Neural progenitor cell (in vitro differentiated cells): ENCODE results near the gene HAUS8.

Experiments used
- EZH2 ChIP-seq: fragments of 200-600 bp; sonication (generic); IDR thresholded peaks from 2 replicates; pipeline ENCODE4 v1.6.1; 2017; ENCODE audit warnings: antibody characterized with exemption, mild to moderate bottlenecking, moderate library complexity
- EZH2phosphoT487 ChIP-seq: fragments of 200-600 bp; sonication (generic); IDR thresholded peaks from 2 replicates; pipeline ENCODE4 v1.6.1; 2017; ENCODE audit warnings: antibody characterized with exemption
- TF ChIP-seq, protein P1 (sequence below): fragments of 200-600 bp; sonication (generic); IDR thresholded peaks from 2 replicates; pipeline ENCODE4 v1.5.1; 2017; ENCODE audit warnings: antibody characterized with exemption, mild to moderate bottlenecking

- TF ChIP-seq, protein P1, sequence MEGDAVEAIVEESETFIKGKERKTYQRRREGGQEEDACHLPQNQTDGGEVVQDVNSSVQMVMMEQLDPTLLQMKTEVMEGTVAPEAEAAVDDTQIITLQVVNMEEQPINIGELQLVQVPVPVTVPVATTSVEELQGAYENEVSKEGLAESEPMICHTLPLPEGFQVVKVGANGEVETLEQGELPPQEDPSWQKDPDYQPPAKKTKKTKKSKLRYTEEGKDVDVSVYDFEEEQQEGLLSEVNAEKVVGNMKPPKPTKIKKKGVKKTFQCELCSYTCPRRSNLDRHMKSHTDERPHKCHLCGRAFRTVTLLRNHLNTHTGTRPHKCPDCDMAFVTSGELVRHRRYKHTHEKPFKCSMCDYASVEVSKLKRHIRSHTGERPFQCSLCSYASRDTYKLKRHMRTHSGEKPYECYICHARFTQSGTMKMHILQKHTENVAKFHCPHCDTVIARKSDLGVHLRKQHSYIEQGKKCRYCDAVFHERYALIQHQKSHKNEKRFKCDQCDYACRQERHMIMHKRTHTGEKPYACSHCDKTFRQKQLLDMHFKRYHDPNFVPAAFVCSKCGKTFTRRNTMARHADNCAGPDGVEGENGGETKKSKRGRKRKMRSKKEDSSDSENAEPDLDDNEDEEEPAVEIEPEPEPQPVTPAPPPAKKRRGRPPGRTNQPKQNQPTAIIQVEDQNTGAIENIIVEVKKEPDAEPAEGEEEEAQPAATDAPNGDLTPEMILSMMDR, result no peak
- no peak for TF ChIP-seq EZH2phosphoT487
- TF ChIP-seq EZH2, result no peak
These were observed 43.7 kb upstream of the HAUS8 start for GRCh38 chr19:17118957-17119356.
